Naive B cell (primary cell): ENCODE data around the gene BLM. TPM values are rescaled to one million over a fixed set of nuclear protein-coding genes. Genes with fewer than 3 reads are reported as not detected.

ENCODE experiments used
- ATAC-seq, 2 donors: fragments of 150-1000 bp; cut with Tn5 transposase; 2 replicates each; pipeline ENCODE4 v1.10.0; 2021; ENCODE audit warnings: low read depth in 2 of 2, mild to moderate bottlenecking in 2 of 2, moderate library complexity in 2 of 2
- DNase-seq: peaks from one replicate; pipeline ENCODE4 v3.0.0; 2022
- H3K27ac Mint-ChIP-seq, 6 donors: one replicate each; pipeline ENCODE4 v1.8.0; 2020 to 2022; ENCODE audit warnings: mild to moderate bottlenecking in 6 of 6, mixed read lengths in 6 of 6, moderate library complexity in 5 of 6, inconsistent platforms in 2 of 6
- H3K27me3 Mint-ChIP-seq, 3 donors: one replicate each; pipeline ENCODE4 v1.8.0; 2021 to 2022; ENCODE audit warnings: mixed read lengths in 3 of 3, mild to moderate bottlenecking in 1 of 3
- H3K36me3 Mint-ChIP-seq, 2 donors: one replicate each; pipeline ENCODE4 v1.8.0; 2020 to 2022; ENCODE audit warnings: mixed read lengths in 2 of 2, inconsistent platforms in 1 of 2, mild to moderate bottlenecking in 1 of 2
- H3K4me1 Mint-ChIP-seq, 3 donors: one replicate each; pipeline ENCODE4 v1.8.0; 2020 to 2022; ENCODE audit warnings: mixed read lengths in 3 of 3, inconsistent platforms in 1 of 3, mild to moderate bottlenecking in 1 of 3, moderate library complexity in 1 of 3
- H3K4me3 Mint-ChIP-seq, 8 donors: one replicate each; pipeline ENCODE4 v1.8.0; 2020 to 2022; ENCODE audit warnings: mild to moderate bottlenecking in 8 of 8, mixed read lengths in 8 of 8, moderate library complexity in 8 of 8, inconsistent platforms in 2 of 8
- H3K9me3 Mint-ChIP-seq, 7 donors: one replicate each; pipeline ENCODE4 v1.8.0; 2020 to 2022; ENCODE audit warnings: mixed read lengths in 7 of 7, mild to moderate bottlenecking in 5 of 7, inconsistent platforms in 2 of 7, moderate library complexity in 1 of 7
- polyA plus RNA-seq, 6 donors: library from polyadenylated mRNA; unstranded; fragments of 300-500 nt; fragmentation: Illumina TruSeq; gene quantifications; one replicate each; pipeline ENCODE4 v1.2.3, GENCODE V29; 2021; ENCODE audit warnings: low read depth in 6 of 6

BLM gene
- polyA plus RNA-seq, 6 donors from 2014 or later: 5.5 to 11.1 (median 6.8) TPM; not detected in 1

- no peaks in the 10 kb centered on the region for H3K9me3 Mint-ChIP-seq
- no peaks in the 10 kb centered on the region for H3K27me3 Mint-ChIP-seq
- H3K4me3 Mint-ChIP-seq: no peak overlapping the region
- no peak overlapping the region for H3K27ac Mint-ChIP-seq
- no peak for ATAC-seq
- peaks cover 4 to 18% (median 16%) of the 10 kb centered on the region in 3 donors for H3K4me1 Mint-ChIP-seq
- no peak for DNase-seq
- peaks cover 22 to 34% of the 10 kb centered on the region in 2 donors for H3K36me3 Mint-ChIP-seq
Observed at GRCh38 chr15:90812958-90813265, 95.8 kb downstream of the BLM start.

GRCh38 chr15:90813796-90814190, 96.6 kb downstream of the BLM start:
- Mint-ChIP-seq H3K27me3 (no peaks in the 10 kb centered on the region), H3K27ac (no peak overlapping the region), H3K36me3 (peaks cover 22 to 29% of the 10 kb centered on the region in 2 donors), H3K9me3 (no peaks in the 10 kb centered on the region), H3K4me3 (no peak overlapping the region), H3K4me1 (peaks cover 12 to 18% (median 16%) of the 10 kb centered on the region in 3 donors)
- no peak for ATAC-seq
- no peak for DNase-seq

GRCh38 chr15:90814191-90814821, 97.2 kb downstream of the BLM start:
- H3K27ac Mint-ChIP-seq: peak overlapping the region in 1 of 6 donors; percentile 57
- peaks cover 11 to 16% (median 14%) of the 10 kb centered on the region in 3 donors for H3K4me1 Mint-ChIP-seq
- DNase-seq (no peak), ATAC-seq (no peak)
- no peaks in the 10 kb centered on the region for H3K27me3 Mint-ChIP-seq
- H3K36me3 Mint-ChIP-seq: peaks cover 22 to 24% of the 10 kb centered on the region in 2 donors
- H3K4me3 Mint-ChIP-seq: no peak overlapping the region
- H3K9me3 Mint-ChIP-seq: no peaks in the 10 kb centered on the region

GRCh38 chr15:90816401-90817116, 99.4 kb downstream of the BLM start:
- Mint-ChIP-seq H3K4me3 (no peak overlapping the region), H3K27ac (no peak overlapping the region), H3K36me3 (peaks cover 10 to 19% of the 10 kb centered on the region in 2 donors), H3K27me3 (no peaks in the 10 kb centered on the region), H3K4me1 (peaks cover 11 to 23% (median 16%) of the 10 kb centered on the region in 3 donors), H3K9me3 (no peaks in the 10 kb centered on the region)
- DNase-seq: no peak
- ATAC-seq: no peak

GRCh38 chr15:90817117-90818057, 100.2 kb downstream of the BLM start:
- Mint-ChIP-seq H3K36me3 (peaks cover 2 to 11% of the 10 kb centered on the region in 2 donors), H3K27me3 (no peaks in the 10 kb centered on the region), H3K4me3 (peak overlapping the region in 4 of 8 donors; percentile 12 to 68 (median 52)), H3K9me3 (no peaks in the 10 kb centered on the region), H3K4me1 (peaks cover 11 to 23% (median 16%) of the 10 kb centered on the region in 3 donors), H3K27ac (no peak overlapping the region)
- no peak for DNase-seq
- ATAC-seq: no peak

- Mint-ChIP-seq H3K9me3 (no peaks in the 10 kb centered on the region), H3K27me3 (no peaks in the 10 kb centered on the region), H3K4me3 (peak overlapping the region in 7 of 8 donors; percentile 18 to 76 (median 59)), H3K36me3 (peaks cover 0 to 4% of the 10 kb centered on the region in 2 donors), H3K27ac (peak overlapping the region in 3 of 6 donors; percentile 39 to 81 (median 62)), H3K4me1 (peaks cover 11 to 23% (median 16%) of the 10 kb centered on the region in 3 donors)
- DNase-seq: peak; percentile 70
- ATAC-seq: peak; percentile 96 to 97
Observed at GRCh38 chr15:90818251-90819210, 101.4 kb downstream of the BLM start.

GRCh38 chr15:90819390-90819789, 102.2 kb downstream of the BLM start:
- peak overlapping the region in 1 of 8 donors; percentile 24 for H3K4me3 Mint-ChIP-seq
- H3K36me3 Mint-ChIP-seq: peaks cover 0 to 4% of the 10 kb centered on the region in 2 donors
- H3K9me3 Mint-ChIP-seq: no peaks in the 10 kb centered on the region
- no peak overlapping the region for H3K27ac Mint-ChIP-seq
- H3K4me1 Mint-ChIP-seq: peaks cover 15 to 27% (median 23%) of the 10 kb centered on the region in 3 donors
- ATAC-seq (no peak), DNase-seq (no peak)
- H3K27me3 Mint-ChIP-seq: no peaks in the 10 kb centered on the region

GRCh38 chr15:90819850-90820249, 102.7 kb downstream of the BLM start:
- ATAC-seq (no peak), DNase-seq (no peak)
- Mint-ChIP-seq H3K36me3 (peaks cover 0 to 4% of the 10 kb centered on the region in 2 donors), H3K27ac (no peak overlapping the region), H3K9me3 (no peaks in the 10 kb centered on the region), H3K4me1 (peaks cover 16 to 28% (median 23%) of the 10 kb centered on the region in 3 donors), H3K27me3 (no peaks in the 10 kb centered on the region), H3K4me3 (no peak overlapping the region)

- Mint-ChIP-seq H3K9me3 (no peaks in the 10 kb centered on the region), H3K27me3 (no peaks in the 10 kb centered on the region), H3K4me1 (peaks cover 16 to 28% (median 23%) of the 10 kb centered on the region in 3 donors), H3K36me3 (peaks cover 0 to under 1% of the 10 kb centered on the region in 2 donors), H3K4me3 (no peak overlapping the region), H3K27ac (no peak overlapping the region)
- ATAC-seq (no peak), DNase-seq (no peak)
Observed at GRCh38 chr15:90820481-90820880, 103.3 kb downstream of the BLM start.

- no peaks in the 10 kb centered on the region for H3K36me3 Mint-ChIP-seq
- no peaks in the 10 kb centered on the region for H3K9me3 Mint-ChIP-seq
- H3K27ac Mint-ChIP-seq: no peak overlapping the region
- peaks cover 16 to 28% (median 23%) of the 10 kb centered on the region in 3 donors for H3K4me1 Mint-ChIP-seq
- no peaks in the 10 kb centered on the region for H3K27me3 Mint-ChIP-seq
- no peak overlapping the region for H3K4me3 Mint-ChIP-seq
- DNase-seq: no peak
- no peak for ATAC-seq
Observed at GRCh38 chr15:90822204-90822955, 105.2 kb downstream of the BLM start.

- Mint-ChIP-seq H3K36me3 (no peaks in the 10 kb centered on the region), H3K4me1 (peaks cover 9 to 19% (median 14%) of the 10 kb centered on the region in 3 donors), H3K27ac (no peak overlapping the region), H3K27me3 (no peaks in the 10 kb centered on the region), H3K9me3 (no peaks in the 10 kb centered on the region), H3K4me3 (no peak overlapping the region)
- ATAC-seq (no peak), DNase-seq (no peak)
Observed at GRCh38 chr15:90823455-90823974, 106.4 kb downstream of the BLM start.
